Coronary artery (tissue), 2 donors: ENCODE results near the gene TMEM233.

Experiments
- DNase-seq: peaks from one replicate; pipeline ENCODE4 v3.0.0-alpha.2; 2017; ENCODE audit warnings: low spot score
- H3K27ac ChIP-seq, 2 donors: fragments of 200-600 bp; sonication (generic); one replicate each; pipeline ENCODE4 v1.5.1; 2016 to 2019
- H3K4me3 ChIP-seq: fragments of 200-600 bp; sonication (generic); 2 replicates; pipeline ENCODE4 v1.5.1; 2016; ENCODE audit warnings: mild to moderate bottlenecking, moderate library complexity
- TF ChIP-seq, protein P1 (sequence below): fragments of 200-600 bp; sonication (generic); IDR thresholded peaks from one replicate; pipeline ENCODE4 v1.5.1; 2019; ENCODE audit warnings: antibody characterized with exemption

The TMEM233 gene

DNA sequence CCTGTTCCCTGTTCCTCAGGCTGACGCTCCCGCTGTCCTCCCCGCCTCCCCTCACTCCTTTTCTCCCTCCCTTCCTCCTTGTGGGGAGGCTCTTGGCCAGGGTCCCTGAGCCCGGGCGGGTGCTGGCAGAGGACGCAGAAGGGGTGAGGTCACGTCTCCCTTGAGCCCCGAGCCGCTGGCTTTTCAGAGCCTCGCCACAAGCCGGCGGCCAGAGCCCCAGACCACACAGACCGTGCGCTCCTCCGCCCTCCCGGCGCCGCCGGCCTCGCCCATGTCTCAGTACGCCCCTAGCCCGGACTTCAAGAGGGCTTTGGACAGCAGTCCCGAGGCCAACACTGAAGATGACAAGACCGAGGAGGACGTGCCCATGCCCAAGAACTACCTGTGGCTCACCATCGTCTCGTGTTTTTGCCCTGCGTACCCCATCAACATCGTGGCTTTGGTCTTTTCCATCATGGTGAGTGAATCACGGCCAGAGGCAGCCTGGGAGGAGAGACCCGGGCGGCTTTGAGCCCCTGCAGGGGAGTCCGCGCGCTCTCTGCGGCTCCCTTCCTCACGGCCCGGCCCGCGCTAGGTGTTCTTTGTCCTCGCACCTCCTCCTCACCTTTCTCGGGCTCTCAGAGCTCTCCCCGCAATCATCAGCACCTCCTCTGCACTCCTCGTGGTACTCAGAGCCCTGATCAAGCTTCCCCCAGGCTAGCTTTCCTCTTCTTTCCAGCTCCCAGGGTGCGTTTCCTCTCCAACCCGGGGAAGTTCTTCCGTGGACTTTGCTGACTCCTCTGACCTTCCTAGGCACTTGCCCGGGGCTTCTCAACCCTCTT is at the start of gene TMEM233:
Gene TMEM233, plus strand, starts transcription at position 197 of the 821 bp plus-strand sequence. Its CDS starts 75 bp downstream, at position 272.
- TF ChIP-seq, protein P1, sequence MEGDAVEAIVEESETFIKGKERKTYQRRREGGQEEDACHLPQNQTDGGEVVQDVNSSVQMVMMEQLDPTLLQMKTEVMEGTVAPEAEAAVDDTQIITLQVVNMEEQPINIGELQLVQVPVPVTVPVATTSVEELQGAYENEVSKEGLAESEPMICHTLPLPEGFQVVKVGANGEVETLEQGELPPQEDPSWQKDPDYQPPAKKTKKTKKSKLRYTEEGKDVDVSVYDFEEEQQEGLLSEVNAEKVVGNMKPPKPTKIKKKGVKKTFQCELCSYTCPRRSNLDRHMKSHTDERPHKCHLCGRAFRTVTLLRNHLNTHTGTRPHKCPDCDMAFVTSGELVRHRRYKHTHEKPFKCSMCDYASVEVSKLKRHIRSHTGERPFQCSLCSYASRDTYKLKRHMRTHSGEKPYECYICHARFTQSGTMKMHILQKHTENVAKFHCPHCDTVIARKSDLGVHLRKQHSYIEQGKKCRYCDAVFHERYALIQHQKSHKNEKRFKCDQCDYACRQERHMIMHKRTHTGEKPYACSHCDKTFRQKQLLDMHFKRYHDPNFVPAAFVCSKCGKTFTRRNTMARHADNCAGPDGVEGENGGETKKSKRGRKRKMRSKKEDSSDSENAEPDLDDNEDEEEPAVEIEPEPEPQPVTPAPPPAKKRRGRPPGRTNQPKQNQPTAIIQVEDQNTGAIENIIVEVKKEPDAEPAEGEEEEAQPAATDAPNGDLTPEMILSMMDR, result no peak
- no peak for DNase-seq
- Histone ChIP-seq H3K4me3 (peak within 1 kb of the TSS; percentile 66), H3K27ac (peak within 1 kb of the TSS in 1 of 2 donors; percentile 15)

DNA sequence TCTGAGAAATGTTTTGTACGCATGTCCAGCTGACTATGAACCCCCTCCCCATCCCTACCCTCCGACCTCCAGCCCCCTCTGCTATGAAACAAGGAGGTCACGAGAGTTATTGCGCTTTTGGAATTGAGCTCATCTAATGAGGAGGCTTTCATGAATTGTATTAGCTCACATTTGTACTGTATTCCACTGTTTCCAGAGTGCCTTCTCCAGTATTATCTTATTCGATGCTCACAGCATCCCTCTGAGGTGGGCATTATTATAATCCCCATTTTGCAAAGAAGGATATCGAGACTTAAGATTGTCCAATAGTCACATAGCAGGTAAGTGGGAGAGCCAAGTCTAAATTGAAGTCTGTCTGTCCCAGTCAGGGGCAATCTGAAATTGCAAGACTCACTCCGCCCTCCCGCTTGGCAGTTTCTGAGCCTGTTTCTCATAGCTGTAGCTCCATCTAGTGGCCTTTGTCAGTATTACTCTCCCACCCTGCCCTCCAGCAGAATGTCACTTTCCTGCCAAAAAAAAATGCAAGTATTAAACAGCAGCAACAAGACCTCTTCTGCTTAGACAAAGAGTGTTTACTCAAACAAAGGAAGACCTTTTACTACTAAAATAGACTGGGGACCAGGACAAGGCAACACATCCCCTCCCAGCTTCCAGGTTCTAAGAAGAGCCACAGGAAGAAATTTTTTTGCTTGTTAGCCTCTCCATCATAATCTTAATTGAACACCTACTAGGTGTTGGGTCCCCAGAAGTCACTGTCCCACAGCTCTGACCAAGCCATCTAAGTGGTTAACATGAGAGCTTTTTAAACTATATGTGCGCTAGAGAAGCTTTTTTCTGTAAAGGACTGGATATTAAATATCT is 48.6 kb upstream of the TMEM233 start:
- Histone ChIP-seq H3K27ac (no peak overlapping the region), H3K4me3 (no peak overlapping the region)
- TF ChIP-seq, protein P1, result peak; percentile 58
- no peak for DNase-seq

DNA sequence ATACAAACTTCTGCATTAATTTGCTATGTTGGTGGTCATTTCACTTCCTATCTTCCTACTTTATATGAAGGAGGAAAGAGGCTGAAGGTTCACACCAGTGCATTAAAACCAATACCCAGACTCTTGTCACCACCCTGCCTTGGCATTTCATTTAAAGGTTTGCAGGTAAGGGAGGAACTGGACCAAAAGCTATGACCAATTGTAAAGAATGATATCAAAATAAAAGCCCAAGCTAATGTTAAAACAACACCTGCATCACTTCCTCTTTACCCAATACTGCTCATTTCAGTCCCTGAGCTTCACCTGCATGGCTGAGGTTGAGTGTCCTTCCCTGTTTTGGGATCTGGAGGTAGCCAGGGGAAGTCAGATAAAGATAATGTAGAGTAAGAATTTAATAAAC is 47.2 kb upstream of the TMEM233 start:
- TF ChIP-seq, protein P1, result no peak
- DNase-seq, result no peak

DNA sequence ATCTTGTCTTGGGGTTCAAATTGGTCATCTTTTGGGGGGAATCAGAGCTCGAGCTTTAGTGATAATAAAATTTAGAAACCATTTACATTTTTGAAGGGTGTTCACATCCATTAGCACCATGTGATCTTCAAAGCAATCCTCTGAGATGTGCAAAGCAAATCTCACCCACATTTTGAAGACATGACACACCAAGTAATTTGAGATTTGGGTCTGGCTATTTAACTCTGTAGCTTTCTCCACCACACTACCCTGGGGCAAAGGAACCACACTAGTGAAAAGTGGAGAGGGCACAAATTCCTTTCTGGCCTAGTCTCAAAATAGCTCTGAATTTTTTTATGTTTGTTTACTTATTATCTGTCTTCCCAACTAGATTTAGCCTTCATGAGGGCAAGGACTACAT is 46.6 kb upstream of the TMEM233 start:
- DNase-seq, result no peak
- Histone ChIP-seq H3K27ac (no peak overlapping the region), H3K4me3 (no peak overlapping the region)
- TF ChIP-seq, protein P1, result no peak

More for the DNA sequence above, 47.2 kb upstream of the TMEM233 start:
- Histone ChIP-seq H3K4me3 (no peak overlapping the region), H3K27ac (no peak overlapping the region)

DNA sequence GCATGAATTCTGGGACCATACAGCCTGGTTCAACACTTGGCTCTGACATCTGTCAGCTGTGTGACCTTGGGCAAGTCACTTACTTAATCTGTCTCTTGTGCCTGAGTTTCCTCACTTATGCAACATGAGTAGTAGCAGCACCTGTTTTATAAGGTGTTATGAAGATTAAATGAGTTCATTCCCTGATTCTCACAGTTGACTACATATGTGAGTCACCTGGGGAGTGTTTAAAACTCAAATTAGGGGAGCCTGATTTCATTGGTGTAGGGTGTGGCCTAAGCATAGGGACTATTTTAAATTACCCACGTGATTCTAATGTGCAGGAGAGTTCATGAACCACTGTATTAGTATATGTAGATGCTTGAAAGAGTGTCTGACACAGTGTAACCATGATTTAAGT is 36.7 kb upstream of the TMEM233 start:
- Histone ChIP-seq H3K27ac (no peak overlapping the region), H3K4me3 (no peak overlapping the region)
- DNase-seq, result no peak
- TF ChIP-seq, protein P1, result no peak

DNA sequence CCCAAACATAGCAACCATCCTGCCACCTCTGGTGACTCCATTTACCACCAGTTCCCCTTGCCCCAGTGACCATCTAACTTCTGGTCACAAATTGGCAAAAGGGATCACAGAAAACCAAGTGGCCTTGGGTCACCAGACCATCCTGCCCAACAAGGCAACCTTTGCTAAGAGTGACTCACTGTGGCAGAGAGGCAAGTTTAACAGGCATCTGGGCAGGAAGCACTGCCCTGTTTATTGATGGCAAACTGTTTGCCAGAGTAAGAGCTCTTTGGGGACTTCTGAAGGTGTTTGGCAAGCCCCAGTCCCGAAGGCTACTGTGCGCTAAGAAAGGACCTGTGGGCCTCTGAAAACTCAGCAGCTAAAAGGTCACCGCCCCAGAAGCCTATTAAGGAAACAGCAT is 28.2 kb upstream of the TMEM233 start:
- no peak overlapping the region for H3K27ac ChIP-seq
- TF ChIP-seq, protein P1, result no peak
- H3K4me3 ChIP-seq, result no peak overlapping the region
- no peak for DNase-seq
